SIG-M5 (cell line): ENCODE data around the gene LTN1.
"Not testable (repeated sequence)": the region's sequence is repeated elsewhere in the genome, so short reads cannot be mapped to it uniquely, and the experiment has no call there.

Experiments used
- DNase-seq: peaks from one replicate; lab custom pipeline; 2025; lab: John Stamatoyannopoulos, UW

Gene LTN1, protein sequence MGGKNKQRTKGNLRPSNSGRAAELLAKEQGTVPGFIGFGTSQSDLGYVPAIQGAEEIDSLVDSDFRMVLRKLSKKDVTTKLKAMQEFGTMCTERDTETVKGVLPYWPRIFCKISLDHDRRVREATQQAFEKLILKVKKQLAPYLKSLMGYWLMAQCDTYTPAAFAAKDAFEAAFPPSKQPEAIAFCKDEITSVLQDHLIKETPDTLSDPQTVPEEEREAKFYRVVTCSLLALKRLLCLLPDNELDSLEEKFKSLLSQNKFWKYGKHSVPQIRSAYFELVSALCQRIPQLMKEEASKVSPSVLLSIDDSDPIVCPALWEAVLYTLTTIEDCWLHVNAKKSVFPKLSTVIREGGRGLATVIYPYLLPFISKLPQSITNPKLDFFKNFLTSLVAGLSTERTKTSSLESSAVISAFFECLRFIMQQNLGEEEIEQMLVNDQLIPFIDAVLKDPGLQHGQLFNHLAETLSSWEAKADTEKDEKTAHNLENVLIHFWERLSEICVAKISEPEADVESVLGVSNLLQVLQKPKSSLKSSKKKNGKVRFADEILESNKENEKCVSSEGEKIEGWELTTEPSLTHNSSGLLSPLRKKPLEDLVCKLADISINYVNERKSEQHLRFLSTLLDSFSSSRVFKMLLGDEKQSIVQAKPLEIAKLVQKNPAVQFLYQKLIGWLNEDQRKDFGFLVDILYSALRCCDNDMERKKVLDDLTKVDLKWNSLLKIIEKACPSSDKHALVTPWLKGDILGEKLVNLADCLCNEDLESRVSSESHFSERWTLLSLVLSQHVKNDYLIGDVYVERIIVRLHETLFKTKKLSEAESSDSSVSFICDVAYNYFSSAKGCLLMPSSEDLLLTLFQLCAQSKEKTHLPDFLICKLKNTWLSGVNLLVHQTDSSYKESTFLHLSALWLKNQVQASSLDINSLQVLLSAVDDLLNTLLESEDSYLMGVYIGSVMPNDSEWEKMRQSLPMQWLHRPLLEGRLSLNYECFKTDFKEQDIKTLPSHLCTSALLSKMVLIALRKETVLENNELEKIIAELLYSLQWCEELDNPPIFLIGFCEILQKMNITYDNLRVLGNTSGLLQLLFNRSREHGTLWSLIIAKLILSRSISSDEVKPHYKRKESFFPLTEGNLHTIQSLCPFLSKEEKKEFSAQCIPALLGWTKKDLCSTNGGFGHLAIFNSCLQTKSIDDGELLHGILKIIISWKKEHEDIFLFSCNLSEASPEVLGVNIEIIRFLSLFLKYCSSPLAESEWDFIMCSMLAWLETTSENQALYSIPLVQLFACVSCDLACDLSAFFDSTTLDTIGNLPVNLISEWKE (N-terminal part only)

DNA sequence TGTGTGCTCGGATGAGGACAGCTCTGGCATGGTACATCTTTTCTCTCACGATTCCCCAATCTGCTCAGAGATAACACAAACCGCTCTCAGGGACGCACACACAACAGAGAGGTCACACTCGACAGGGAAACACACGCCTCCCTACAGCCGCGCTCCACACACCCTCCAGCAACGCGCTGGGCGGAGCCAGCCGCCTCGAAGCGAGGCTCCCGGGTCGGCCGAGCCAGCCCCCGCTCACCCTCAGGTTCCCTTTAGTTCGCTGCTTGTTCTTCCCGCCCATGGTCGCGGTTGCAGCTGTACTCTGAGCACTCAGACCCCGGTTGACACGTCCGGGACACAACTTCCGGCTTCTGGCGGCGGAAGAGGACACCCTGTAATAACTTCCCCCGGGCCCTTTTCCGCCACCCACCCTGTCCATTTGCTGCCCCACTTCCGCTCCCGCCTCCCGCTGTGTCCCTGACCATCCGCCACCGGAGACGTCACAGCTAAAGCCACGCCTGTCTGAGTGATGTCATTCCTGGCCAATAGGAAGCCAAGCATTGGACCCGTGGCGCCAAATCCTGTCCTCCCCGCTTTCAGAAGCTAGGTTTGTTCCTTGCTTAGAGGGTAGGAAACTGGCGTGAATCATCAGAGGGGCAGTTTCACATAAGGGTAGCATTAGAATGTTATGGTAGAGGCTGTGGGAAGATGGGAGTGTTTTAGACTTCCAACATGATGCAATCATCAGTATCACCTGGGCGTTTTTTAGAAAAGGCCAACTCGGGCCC lies at the start of gene LTN1:
Gene LTN1, minus strand, starts transcription at position 352 of the 767 bp plus-strand sequence. Its CDS starts 72 bp downstream, at position 280.
- DNase-seq = peak; percentile 94

DNA sequence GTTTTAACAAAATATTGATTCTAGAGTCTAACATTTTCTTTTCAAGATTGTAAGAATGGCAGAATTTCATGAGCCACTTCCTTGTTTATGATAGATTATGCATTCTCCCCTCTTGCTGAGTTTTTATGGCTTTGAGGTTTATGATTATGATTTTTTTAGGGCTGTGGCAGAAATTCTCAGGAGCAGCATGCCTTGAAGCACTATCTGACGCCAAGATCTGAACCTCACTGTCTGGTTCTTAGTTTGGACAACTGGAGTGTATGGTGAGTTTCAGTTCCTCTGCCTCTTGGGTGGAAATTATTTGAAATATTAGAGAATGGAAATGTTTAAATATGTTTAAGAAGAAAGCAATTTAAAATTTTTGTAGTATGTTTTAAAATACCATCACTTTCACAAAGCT lies 42.0 kb upstream of the LTN1 start:
- no peak for DNase-seq

DNA sequence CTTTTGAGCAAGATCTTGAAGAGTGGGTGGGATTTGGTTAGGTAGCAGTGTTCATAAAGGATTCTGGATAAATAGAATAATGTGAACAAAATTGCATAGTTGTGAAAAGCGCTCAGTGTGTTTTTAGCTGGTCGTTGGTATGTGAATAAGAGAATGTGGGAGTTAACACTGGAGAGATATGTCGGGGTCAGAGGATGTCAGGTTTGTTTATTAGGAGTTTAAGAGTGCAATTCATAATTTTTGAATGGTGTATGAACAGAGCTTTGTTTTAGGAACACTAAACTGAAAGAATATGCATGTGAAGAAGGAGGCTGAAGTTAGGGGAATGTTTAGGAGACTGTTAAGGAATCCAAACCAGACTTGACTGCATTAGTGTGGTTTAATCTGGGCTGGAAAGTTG lies 41.2 kb upstream of the LTN1 start:
- no peak for DNase-seq

DNA sequence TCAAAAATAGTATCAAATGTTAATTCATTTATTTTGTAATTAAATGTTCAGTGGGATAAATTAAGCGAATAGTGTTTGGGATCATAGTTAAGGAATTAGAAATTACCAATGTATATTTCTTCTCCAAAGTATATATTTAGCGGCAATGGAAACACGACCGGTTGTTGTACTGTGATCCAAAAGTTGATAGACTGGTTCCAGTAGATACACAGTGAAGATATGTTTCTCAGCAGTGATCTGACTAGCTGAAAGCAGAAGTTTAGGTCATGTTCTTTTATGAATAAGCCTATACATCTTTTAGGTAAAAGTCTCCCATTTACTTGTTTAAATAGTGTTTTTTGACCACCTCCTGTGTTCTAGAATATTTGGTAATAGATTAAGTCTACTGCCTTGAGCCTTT lies 40.6 kb upstream of the LTN1 start:
- no peak for DNase-seq

DNA sequence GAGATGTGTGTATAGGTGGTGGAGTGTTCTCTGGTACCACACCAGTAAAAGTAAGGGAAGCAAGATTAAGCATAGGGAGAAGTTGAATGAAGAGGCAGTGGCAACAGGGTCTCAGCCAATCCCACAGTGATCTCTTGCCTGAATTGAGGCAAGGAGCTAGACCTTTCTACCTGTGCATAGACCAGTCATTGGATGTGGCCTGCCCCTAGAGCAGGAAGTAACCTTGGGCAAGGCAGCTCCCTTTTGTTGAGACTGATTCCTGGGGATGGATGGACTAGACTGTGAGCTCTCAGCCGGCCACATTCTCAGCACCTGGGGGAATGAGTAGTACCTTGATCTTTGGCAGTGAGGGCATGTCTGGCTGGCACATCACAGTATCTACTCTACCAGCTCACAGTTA lies 38.2 kb upstream of the LTN1 start:
- no peak for DNase-seq

DNA sequence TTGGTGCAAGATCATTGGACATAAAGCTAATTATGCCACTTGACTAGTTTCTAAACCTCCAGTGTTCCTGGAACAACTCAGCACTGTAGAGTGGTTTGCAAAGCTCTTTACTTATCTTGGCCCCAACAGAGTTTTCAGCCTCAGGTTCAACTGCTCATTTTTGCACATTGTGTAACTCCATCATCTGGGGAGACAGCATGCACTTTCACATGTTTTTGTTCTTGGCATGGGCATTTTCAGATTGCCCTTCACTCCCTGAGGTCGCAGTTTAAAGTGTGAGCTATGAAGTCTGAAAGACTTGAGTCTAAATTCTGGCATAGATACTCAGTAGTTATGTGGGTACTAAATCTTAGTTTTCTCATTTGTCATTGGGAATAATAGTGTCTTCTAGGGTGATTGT lies 36.8 kb upstream of the LTN1 start:
- no peak for DNase-seq

DNA sequence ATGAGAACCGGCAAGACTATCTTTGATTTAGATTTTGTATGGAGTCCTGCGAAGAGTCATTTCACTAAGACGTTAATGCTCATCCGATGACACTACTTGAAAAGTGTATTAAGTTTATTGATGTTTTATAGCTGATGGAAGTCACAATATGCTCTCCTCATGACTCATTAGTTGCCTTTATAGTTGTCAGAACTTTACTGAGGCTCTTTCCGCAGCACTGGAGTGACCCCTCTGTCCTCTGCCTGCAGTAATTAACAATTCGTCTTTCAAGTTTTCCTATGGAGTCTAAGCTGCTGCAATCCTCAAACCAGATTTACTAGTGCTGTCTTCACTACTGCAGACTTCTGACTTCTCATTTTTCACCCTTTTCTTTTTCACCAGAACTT lies 32.6 kb upstream of the LTN1 start:
- no peak for DNase-seq

DNA sequence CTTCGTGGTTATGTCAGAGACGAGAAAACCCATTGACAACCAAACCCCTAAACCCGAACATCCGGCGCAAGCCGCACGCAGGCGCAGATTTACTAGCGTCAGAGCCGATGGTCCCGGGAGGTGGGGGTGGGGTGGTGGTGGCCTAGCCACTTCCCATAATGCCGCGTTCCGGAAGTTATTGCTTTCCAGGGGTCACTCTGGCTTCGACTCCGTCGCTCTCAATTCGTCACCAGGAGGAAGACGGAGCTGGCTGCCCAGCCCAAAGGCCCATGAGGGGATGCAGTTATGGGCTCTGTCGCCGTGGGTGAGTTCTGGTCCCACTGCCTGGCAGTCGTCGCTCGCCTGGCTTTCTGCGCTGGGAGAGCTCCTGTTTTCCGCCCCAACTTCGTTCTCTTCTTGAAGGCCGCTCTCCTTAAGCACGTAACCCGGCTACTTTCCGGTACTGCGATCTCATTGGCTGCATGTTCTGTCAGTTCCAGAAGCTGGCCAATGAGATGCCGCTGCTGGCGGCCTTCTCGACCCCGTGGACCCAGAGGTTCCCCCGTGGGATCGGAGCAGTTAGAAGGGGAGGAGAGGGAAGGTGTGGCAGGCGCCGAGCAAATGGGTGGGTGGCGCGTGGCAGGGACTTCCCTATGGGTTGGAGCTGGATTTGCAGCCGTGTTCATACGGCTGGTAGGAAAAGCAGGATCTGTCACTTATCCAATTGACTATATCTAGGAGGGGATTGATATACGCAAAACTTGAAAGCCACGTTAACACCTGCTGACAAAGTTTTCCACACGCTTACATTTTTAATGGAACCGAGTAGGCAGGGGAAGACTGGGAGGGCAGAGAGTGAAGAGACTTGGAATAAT lies 32.0 kb upstream of the LTN1 start, which contains the start of gene USP16:
Gene USP16, plus strand, starts transcription at position 195 of the 854 bp plus-strand sequence. CDS start 3,246 bp downstream, outside the sequence.
- peak; percentile 88 for DNase-seq

DNA sequence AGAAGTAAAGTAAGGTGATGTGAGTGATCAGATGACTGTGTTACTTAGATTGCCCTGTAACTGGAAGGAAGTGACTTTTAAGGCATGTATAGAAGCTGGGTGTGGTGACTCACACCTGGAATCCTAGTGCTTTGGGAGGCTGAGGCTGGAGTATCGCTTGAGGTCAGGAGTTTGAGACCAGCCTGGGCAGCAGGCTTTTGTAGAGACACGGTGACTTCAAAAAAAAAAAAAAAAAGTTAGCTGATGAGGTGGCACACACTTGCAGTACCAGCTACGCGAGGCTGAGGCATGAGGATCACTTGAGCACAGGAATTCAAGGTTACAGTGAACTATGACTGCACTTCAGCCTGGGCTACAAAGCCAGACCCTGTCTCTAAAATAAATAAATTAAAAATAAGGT lies 29.5 kb upstream of the LTN1 start:
- DNase-seq = no peak

DNA sequence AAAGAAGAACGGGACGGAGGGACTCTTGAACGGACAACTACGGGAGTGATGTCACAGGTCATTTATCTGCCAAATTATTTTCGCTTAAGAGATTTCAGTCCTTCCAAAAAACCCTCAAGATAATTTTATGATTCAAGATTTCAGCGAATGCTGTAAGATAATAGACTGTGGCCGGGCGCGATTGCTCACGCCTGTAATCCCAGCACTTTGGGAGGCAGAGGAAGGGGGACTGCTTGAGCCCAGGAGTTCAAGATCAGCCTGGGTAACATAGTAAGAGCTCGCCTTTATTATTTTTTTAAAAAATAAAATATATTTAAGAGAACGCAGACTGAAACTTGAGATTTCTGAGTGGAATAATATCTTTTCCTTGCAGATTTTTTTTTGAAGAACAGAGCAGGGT lies 25.9 kb upstream of the LTN1 start:
- no peak for DNase-seq

DNA sequence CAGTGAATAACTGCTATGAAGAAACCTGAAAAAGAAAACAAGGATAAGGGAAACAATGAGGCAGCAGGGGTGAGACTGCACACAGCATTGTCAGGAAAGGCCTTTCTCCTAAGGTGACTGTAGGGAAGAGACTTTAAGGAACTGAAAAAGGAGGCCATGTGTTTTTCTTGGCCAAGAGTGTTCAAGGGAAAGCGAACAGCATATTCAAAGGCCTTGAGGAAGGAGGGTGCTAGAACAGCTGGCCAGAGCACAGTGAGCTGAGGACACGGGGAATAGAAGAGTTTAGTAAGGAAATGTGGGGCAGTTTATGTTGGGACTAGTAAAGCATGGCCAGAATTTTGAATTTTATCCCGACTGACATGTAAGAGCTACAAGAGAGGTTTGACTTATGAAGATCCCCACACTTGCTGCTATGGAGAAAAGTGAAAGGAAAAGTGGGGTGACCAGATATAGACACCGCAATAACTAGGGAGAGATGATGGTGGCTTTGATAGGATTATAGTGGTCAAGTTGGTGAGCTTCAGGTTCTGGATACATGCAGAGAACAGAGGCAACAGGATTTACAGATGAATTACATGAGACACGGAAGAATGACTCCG lies 25.1 kb upstream of the LTN1 start:
- DNase-seq = no peak

DNA sequence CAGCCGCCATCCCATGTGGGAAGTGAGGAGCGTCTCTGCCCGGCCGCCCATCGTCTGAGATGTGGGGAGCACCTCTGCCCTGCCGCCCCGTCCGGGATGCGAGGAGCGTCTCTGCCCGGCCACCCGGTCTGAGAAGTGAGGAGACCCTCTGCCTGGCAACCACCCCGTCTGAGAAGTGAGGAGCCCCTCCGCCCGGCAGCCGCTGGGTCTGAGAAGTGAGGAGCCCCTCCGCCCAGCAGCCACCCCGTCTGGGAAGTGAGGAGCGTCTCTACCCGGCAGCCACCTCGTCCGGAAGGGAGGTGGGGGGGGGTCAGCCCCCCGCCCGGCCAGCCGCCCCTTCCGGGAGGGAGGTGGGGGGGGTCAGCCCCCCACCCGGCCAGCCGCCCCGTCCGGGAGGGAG lies 18.6 kb upstream of the LTN1 start:
- DNase-seq = not testable (repeated sequence)

DNA sequence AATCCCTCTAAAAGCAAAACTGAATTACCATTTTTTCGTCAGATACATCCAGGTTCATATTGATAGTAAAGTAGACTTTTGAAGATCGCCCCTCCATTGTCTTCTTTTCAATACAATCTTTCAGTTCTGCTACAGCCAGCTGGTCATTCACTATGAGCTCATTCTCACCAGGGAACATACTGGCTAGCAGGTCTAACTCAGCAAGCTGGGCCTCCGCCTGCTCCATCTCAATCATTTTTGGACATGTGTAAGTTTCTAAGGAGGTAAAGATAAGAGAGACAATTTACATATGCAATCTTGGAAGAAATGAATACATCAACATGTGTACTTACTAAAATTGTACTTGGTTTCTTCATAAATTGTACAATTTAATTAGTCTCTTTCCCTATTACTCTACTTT lies 15.7 kb upstream of the LTN1 start:
- no peak for DNase-seq

DNA sequence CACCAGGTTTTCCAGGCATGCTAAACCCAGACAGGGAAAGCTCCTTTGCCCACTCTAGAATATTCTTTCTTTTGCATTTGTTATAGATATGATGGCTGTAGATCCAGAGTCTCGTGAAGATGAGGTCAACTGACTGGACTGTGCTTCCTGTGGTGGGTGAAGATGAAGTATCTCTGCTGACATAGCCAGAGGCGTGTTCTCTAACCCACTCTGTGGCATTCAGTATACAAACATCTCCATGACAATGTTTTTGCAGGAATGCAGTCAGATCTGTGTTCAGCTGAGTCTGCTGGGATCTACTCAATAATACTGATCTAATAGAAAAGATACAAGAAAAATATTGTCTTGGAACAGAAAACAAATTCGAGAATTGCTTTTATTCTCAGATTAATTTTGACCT lies 15.1 kb upstream of the LTN1 start:
- DNase-seq = no peak

DNA sequence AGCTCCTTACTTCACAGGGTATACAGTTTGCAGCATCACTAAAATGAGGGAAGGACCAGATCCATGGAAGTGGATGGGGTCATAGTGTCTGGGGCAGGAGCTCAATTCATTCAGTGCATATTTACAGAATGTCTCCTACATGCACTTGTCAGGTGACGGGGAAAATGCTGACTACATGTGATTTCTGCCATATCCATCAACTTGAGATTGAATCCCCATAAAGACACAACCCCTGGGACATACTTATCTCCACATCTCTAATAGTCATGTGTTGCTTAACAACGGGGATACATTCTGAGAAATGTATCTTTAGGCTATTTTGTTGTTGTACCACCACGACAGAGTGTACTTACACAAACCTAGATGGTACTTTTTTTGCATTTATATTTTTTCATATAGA lies 14.5 kb upstream of the LTN1 start:
- no peak for DNase-seq

DNA sequence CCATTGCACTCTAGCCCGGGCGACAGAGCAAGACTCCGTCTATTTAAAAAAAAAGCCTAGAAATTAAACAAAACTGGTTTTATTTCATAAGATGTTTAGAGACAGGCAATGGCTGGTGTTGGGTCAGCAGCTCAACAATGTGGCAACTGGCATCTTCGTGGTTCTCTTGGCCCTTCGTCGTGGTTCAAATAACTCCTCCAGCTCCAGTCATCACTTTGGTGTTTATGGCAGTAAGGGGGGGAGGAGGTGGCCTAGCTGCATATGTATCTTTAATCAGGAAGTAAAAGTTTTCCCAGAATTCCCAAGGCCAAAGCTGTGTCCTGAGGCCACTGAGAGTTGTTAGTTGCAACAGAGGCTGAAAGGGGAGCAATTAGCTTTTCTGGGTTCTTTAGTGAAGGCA lies 13.0 kb upstream of the LTN1 start:
- no peak for DNase-seq

DNA sequence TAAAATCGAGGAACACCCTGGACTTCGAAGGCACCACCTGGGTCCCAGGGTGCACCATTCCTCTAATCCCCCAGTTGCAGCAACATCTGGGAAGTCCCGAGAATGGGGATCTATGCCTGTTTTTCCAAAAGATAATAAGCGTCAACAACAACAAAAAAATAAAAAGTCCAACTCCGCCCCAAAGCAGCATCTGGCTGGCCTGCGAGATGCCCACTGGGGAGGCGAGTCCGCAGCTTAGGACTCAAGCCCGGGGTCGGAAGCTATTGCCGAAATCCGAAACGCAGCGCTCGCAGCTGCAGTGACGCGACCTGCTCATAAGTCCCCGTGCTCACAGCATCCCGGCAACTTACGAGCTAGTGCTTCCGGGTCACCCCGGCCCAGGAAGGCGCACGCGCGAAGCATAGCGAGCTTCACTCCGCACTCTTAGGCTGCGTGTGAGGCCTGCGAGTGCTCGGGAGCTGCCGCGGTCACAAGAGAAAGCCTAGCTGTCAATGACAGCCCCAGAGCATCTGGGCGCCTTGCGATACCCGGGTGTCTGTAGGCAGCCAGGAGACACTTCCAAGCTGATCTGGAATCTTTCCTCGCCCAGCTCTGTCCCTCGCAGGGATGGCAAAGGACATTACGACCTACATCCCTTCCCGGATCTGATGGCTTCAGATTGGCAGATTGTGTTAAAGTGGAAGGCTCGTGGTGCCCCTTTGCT lies 9.9 kb upstream of the LTN1 start:
- DNase-seq = peak; percentile 81

DNA sequence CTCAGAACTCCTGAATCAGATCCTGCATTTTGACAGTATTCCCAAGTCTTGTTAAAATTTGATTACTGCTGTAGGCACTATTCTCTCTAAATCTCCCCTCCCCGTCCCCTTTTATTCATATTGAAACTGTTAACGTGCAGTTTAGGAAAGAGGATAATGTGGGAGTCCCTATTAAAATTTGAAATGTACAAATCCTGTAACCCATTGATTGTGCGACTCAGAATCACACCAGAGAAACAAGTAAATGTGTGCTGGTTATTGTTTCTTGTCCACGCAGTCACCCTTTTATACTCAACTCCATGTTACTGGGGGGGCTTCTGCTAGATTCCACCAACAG lies 584 bp upstream of the LTN1 start:
- DNase-seq = no peak

DNA sequence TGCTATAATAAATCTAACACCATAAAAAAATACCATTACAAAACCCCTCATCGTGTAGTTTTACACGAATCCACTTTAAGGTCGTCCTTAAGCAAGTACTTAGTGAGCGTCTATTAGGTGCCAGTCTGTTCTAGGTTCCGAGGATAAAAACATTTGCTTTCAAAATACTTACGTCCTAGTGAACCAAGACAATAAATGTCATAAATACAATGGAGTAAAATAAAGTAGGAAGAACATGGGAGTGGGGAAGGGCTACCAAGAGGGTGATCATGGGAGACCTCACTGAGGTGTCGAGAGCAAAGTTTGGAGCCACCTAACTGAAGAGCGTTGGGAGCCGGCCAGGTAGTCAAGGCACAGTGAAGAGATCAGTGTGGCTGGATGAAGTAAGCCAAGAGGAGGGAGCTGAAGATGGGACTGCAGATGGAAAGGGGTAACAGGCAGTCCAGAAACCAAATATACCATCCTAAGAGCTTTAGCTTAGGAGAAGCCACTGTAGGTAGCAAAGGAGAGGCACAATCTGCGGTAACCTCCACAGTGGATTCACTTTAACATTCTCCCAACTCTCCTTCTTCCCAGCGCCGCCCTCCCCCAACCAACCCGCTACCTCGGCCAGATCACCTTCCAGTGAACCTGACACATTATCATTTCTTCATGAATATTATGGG lies 684 bp downstream of the LTN1 start:
- DNase-seq = no peak
